ENCODE measurements around the gene RANBP17. TPM values are rescaled to one million over a fixed set of nuclear protein-coding genes. Genes with fewer than 3 reads are reported as not detected.

The RANBP17 gene
- total and polyA plus RNA-seq, 2 of the 4 experiments (the other 2 are of a cell fraction) = 8.2 to 29.0 TPM

DNA sequence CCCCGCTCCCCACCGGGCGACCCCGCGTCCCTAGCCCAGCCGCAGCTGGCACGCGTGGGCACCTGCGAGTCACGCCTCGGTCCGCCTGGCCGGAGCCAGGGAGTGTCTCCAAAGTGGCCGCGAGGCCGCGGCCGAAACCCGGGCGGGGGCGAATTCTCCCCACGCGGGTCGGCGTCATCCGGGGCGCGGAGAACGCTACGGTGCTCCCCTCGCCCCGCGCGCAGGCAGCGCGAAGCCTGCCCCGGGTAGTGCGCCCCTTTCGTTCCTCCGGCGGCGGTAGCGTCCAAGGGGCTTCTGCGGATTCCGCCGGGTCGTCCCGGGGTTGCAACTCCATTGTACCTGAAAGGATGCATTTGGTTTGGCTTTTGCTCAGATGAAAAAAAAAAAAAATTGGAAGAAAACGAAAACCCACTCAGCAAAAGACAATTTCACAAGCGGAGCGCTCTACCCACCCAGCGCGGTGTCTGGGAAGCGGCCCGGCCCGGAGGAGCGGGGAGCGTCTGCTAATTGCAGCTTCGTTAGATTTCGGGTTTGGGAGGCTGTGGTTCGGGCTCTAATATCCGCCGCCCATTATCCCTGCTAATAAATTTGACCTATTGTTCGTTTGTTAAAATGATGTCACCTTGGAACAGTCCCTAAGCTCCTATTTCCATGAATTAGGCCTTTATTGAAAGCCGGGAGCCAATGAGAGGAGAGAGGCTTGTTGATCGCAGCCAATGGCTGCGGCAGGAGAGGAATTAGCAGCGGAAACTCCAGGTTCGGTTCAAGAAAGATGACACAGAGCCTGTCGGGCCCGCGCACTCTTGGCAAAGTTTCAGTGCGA, 446.8 kb downstream of the RANBP17 start, which contains the start of gene TLX3:
Gene TLX3, plus strand, starts transcription at position 796 of the 823 bp plus-strand sequence. CDS start 118 bp downstream, outside the sequence.
- peaks cover 7% of the 10 kb centered on the region for H4K20me1 ChIP-seq (ENCODE audit: insufficient read depth, low read length)
- no TSS peak for BruUV-seq (replicated peaks)

More for the DNA sequence above, 446.8 kb downstream of the RANBP17 start, which contains the start of gene TLX3:
- in situ Hi-C loops (cut with MboI; ENCODE audit: low sequenced_read_pairs) (no loop called here), intact Hi-C loops (cut with micrococcal nuclease) (no loop called here), dilution Hi-C loops (cut with HindIII; ENCODE audit: low sequenced_read_pairs, unreplicated experiment) (no loop called here)
- peak within 1 kb of the TSS; percentile 53 for H2AFZ ChIP-seq (replicated peaks; ENCODE audit: low read length, poor library complexity)
- no peaks in the 10 kb centered on the region for H3K9me1 ChIP-seq (ENCODE audit: insufficient read depth, low read length)
- no peak within 1 kb of the TSS for H3K18ac ChIP-seq (ENCODE audit: low read depth, low read length)
- ChIA-PET POLR2A (ENCODE audit: unreplicated experiment) (no interaction called here), CTCF (no interaction called here)
- H3K4me1 ChIP-seq (ENCODE audit: control insufficient read depth, insufficient read depth, low read length) = peaks cover 1% of the 10 kb centered on the region; the same call in 1 of the 2 replicates
- no peak within 1 kb of the TSS for H3K56ac ChIP-seq (ENCODE audit: extremely low read depth, insufficient read depth, low read length)
- no peak within 1 kb of the TSS for H2BK20ac ChIP-seq (ENCODE audit: low read depth, low read length)
- H3K36me3 ChIP-seq (ENCODE audit: control insufficient read depth, insufficient read depth, low read length) = no peaks in the 10 kb centered on the region
- H2BK15ac ChIP-seq (ENCODE audit: low read depth, low read length) = no peak within 1 kb of the TSS
- no peak within 1 kb of the TSS for H4K8ac ChIP-seq (ENCODE audit: low read depth in 2 of 2, low read length in 2 of 2)
- H2AK5ac ChIP-seq (ENCODE audit: low read depth, low read length) = no peak within 1 kb of the TSS
- no peak within 1 kb of the TSS for H4K5ac ChIP-seq (ENCODE audit: low read depth, low read length)
- no peak within 1 kb of the TSS for H3K14ac ChIP-seq (replicated peaks; ENCODE audit: low read depth, low read length)
- peaks cover 18% of the 10 kb centered on the region for H3K9me3 ChIP-seq (ENCODE audit: control insufficient read depth, insufficient read depth, low read length)
- no peak within 1 kb of the TSS for H2AK9ac ChIP-seq (replicated peaks; ENCODE audit: low read depth, low read length, poor library complexity)
- H3K27me3 ChIP-seq (ENCODE audit: control insufficient read depth, insufficient read depth, low read length) = peaks cover 97% of the 10 kb centered on the region
- WGBS, 2 experiments (ENCODE audit: extremely low coverage in 2 of 2, insufficient read length in 1 of 2) = 3% methylated on average over 29 of the region's 73 CpGs; no CpG with 5 or more reads in 1 of the 2 experiments
- no peak within 1 kb of the TSS for H3K4ac ChIP-seq (ENCODE audit: low read depth, low read length)
- DNase-seq (peak; percentile 23), ATAC-seq (ENCODE audit: low read depth) (no peak; the same call in 1 of the 2 replicates)
- no peak within 1 kb of the TSS for H3K4me2 ChIP-seq (ENCODE audit: low read depth, low read length)
- H2BK5ac ChIP-seq (ENCODE audit: low read depth, low read length, poor library complexity, severe bottlenecking) = no peak within 1 kb of the TSS
- no peak within 1 kb of the TSS for H3K4me3 ChIP-seq (ENCODE audit: insufficient read depth, low read depth, low read length)
- H3K23ac ChIP-seq (ENCODE audit: low read depth, low read length) = no peak within 1 kb of the TSS
- TF ChIP-seq RCOR1 (IDR thresholded peaks at IDR 0.05; ENCODE audit: insufficient replicate concordance, low read length) (no peak), POLR2A (IDR thresholded peaks at IDR 0.05; ENCODE audit: low read depth, low read length) (no peak), CTCF (conservative IDR thresholded peaks at IDR 0.05; ENCODE audit: low read depth, low read length) (no peak)
- TF ChIP-seq, protein P1, sequence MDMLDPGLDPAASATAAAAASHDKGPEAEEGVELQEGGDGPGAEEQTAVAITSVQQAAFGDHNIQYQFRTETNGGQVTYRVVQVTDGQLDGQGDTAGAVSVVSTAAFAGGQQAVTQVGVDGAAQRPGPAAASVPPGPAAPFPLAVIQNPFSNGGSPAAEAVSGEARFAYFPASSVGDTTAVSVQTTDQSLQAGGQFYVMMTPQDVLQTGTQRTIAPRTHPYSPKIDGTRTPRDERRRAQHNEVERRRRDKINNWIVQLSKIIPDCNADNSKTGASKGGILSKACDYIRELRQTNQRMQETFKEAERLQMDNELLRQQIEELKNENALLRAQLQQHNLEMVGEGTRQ (IDR thresholded peaks at IDR 0.05; ENCODE audit: low read depth, low read length) = no peak
- no peak within 1 kb of the TSS for H4K91ac ChIP-seq (ENCODE audit: insufficient read depth, low read depth, low read length)
- H2BK120ac ChIP-seq (ENCODE audit: low read depth, low read length) = no peak within 1 kb of the TSS
- H3K9ac ChIP-seq (ENCODE audit: low read depth, low read length) = no peak within 1 kb of the TSS
- no peaks in the 10 kb centered on the region for H3K79me1 ChIP-seq (ENCODE audit: low read depth in 1 of 2, low read length in 2 of 2)
- H3K27ac ChIP-seq (ENCODE audit: insufficient read depth, low read length) = no peak within 1 kb of the TSS

Measured in IMR-90 (cell line).